ENCODE measurements around the gene TMEM86B. TPM values are rescaled to one million over a fixed set of nuclear protein-coding genes. Genes with fewer than 3 reads are reported as not detected.

Gene TMEM86B, protein sequence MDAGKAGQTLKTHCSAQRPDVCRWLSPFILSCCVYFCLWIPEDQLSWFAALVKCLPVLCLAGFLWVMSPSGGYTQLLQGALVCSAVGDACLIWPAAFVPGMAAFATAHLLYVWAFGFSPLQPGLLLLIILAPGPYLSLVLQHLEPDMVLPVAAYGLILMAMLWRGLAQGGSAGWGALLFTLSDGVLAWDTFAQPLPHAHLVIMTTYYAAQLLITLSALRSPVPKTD
- total RNA-seq (1.7 TPM), polyA plus RNA-seq (39.7 TPM)
- long read RNA-seq, donor 1, partial matches to known transcripts: 0 of 2 reads
- long read RNA-seq, donor 1, other reads (novel, unspliced or antisense): 0 of 2 reads
- long read RNA-seq, donor 2, transcript TMEM86B-203 (2 exons, 1,508 nt): major isoform, 9 of 11 reads
- long read RNA-seq, donor 2, partial matches to known transcripts: 0 of 11 reads
- long read RNA-seq, donor 2, other reads (novel, unspliced or antisense): 0 of 11 reads
- long read RNA-seq, donor 3, transcript TMEM86B-203 (2 exons, 1,508 nt): major isoform, 5 of 6 reads
- long read RNA-seq, donor 3, partial matches to known transcripts: 0 of 6 reads
- long read RNA-seq, donor 3, other reads (novel, unspliced or antisense): 0 of 6 reads
- long read RNA-seq, donor 4, partial matches to known transcripts: 0 of 3 reads
- long read RNA-seq, donor 4, other reads (novel, unspliced or antisense): 0 of 3 reads
- long read RNA-seq, donor 5, transcript TMEM86B-202 (1 exons, 2,034 nt): major isoform, 5 of 9 reads
- long read RNA-seq, donor 5, partial matches to known transcripts: 0 of 9 reads
- long read RNA-seq, donor 5, other reads (novel, unspliced or antisense): 0 of 9 reads
- long read RNA-seq, donor 6: 0 reads
- long read RNA-seq, donor 7, partial matches to known transcripts: 0 of 3 reads
- long read RNA-seq, donor 7, other reads (novel, unspliced or antisense): 0 of 3 reads
- long read RNA-seq, donor 8, partial matches to known transcripts: 0 of 1 reads
- long read RNA-seq, donor 8, other reads (novel, unspliced or antisense): 0 of 1 reads
- long read RNA-seq, donor 9, partial matches to known transcripts: 0 of 3 reads
- long read RNA-seq, donor 9, other reads (novel, unspliced or antisense): 0 of 3 reads
- long read RNA-seq, donor 10, partial matches to known transcripts: 0 of 1 reads
- long read RNA-seq, donor 10, other reads (novel, unspliced or antisense): 0 of 1 reads

DNA sequence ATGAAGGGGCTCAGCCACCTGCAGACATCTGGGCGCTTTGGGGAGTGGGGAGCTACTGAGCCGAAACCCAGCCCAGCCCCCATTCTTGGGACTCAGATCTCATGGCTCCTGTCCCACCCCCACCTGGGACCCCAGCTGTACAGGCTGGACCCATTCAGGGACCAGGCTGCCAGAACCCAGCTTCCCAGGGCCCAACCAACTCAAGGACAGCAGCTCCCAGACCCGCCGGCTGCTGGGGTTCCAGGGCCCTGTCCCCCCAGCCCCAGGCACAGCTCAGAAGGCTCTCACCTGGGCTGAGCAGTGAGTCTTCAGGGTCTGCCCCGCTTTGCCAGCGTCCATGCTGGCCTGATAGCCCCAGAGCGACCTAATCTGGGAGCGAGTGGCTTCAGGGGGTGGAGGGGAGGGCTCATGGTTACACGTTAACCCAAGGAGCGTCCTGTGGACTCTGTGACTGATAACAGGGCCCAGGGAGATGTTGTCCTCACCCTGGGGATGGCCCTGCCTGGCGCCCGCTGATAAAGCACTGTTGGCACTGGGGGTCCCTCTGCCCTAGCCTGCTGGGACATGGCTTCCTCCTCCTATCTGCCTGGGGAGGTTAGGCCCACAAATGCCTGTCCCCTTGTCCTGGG lies at the start of gene TMEM86B:
Gene TMEM86B, minus strand, starts transcription at position 361 of the 629 bp plus-strand sequence. Its CDS starts 22 bp downstream, at position 339.
- Histone ChIP-seq H3K27ac (ENCODE audit: low read depth in 1 of 2, low read length in 1 of 2) (no peak within 1 kb of the TSS), H3K4me3 (ENCODE audit: low read length in 2 of 2) (no peak within 1 kb of the TSS), H3K4me1 (ENCODE audit: control insufficient read depth in 2 of 2, insufficient read depth in 2 of 2, low read length in 2 of 2) (no peaks in the 10 kb centered on the region), H3K9me3 (ENCODE audit: control insufficient read depth in 2 of 2, insufficient read depth in 1 of 2, low read length in 1 of 2) (no peaks in the 10 kb centered on the region), H3K27me3 (ENCODE audit: control insufficient read depth in 2 of 2, insufficient read depth in 1 of 2, low read length in 1 of 2) (no peaks in the 10 kb centered on the region), H3K36me3 (ENCODE audit: control insufficient read depth in 2 of 2, insufficient read depth in 2 of 2, low read length in 1 of 2) (peaks cover 74 to 77% of the 10 kb centered on the region in 2 donors)
- no peak for DNase-seq (ENCODE audit: low read depth in 6 of 9, low spot score in 9 of 9)
- 97% methylated on average over 12 of the region's 12 CpGs for WGBS

DNA sequence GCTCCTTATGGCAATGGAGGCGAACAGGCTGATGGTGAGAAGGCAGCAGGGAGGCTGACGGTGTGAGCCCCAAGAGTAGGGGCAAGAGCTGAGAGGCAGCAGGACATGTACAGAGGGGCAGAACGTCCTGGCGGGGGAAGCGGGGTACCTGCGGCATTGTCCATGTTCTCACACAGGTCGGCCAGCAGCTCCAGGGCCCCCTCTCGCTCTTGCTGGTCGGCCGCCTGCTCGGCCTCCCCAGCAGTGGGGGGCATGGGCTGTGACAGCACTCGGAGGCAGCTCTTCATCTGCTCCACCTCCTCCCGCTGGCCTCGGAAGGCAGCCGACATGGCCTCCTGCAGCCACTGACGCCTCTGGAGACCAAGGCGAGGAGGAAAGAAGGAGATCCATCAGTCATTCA lies 48.9 kb upstream of the TMEM86B start:
- Histone ChIP-seq H3K4me3 (ENCODE audit: low read length in 2 of 2) (no peak overlapping the region), H3K9me3 (ENCODE audit: control insufficient read depth in 2 of 2, insufficient read depth in 1 of 2, low read length in 1 of 2) (no peaks in the 10 kb centered on the region), H3K27me3 (ENCODE audit: control insufficient read depth in 2 of 2, insufficient read depth in 1 of 2, low read length in 1 of 2) (no peaks in the 10 kb centered on the region), H3K4me1 (ENCODE audit: control insufficient read depth in 2 of 2, insufficient read depth in 2 of 2, low read length in 2 of 2) (peaks cover 7 to 16% of the 10 kb centered on the region in 2 donors), H3K27ac (ENCODE audit: low read depth in 1 of 2, low read length in 1 of 2) (no peak overlapping the region), H3K36me3 (ENCODE audit: control insufficient read depth in 2 of 2, insufficient read depth in 2 of 2, low read length in 1 of 2) (peaks cover 16 to 30% of the 10 kb centered on the region in 2 donors)
- no peak for DNase-seq (ENCODE audit: low read depth in 6 of 9, low spot score in 9 of 9)
- 98% methylated on average over 17 of the region's 17 CpGs for WGBS

DNA sequence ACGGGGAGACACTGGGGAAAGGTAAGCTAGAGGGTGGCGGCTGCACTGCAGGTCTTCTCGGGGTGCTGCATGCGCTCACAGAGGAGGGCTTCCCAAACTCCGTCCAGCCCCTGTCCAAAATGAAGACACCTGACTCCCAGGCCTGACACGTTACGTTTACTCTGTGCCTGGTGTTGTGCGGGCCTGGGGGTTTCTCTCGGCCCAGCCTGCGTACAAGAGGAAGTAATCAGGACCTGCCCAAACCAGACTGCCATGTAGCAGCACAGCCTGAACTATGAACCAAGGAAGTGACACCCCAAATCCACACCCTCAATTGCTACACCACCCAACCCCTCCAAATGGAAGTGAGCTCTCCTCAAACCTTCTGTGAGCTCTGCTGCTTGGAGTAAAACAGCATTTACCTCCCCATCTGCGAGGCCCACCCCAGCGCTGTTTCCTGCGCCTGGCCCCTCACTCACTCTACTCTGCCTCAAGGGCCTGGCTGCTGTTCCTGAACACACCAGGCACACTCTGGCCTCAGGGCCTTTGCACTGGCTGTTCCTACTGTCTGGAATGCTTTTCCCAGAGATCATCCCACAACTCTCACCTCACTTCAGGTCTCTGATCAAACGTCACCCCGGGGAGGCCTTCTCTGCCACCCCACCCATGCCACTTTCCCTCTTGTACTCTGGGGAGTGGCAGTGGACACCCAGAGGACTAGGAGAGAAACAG lies 48.3 kb upstream of the TMEM86B start:
- Histone ChIP-seq H3K27ac (ENCODE audit: low read depth in 1 of 2, low read length in 1 of 2) (peak overlapping the region; percentile 38 to 43), H3K9me3 (ENCODE audit: control insufficient read depth in 2 of 2, insufficient read depth in 1 of 2, low read length in 1 of 2) (no peaks in the 10 kb centered on the region), H3K4me3 (ENCODE audit: low read length in 2 of 2) (no peak overlapping the region), H3K36me3 (ENCODE audit: control insufficient read depth in 2 of 2, insufficient read depth in 2 of 2, low read length in 1 of 2) (peaks cover 16 to 36% of the 10 kb centered on the region in 2 donors), H3K27me3 (ENCODE audit: control insufficient read depth in 2 of 2, insufficient read depth in 1 of 2, low read length in 1 of 2) (no peaks in the 10 kb centered on the region), H3K4me1 (ENCODE audit: control insufficient read depth in 2 of 2, insufficient read depth in 2 of 2, low read length in 2 of 2) (peaks cover 7 to 16% of the 10 kb centered on the region in 2 donors)
- DNase-seq (ENCODE audit: low read depth in 6 of 9, low spot score in 9 of 9): no peak
- 93% methylated on average over 15 of the region's 15 CpGs for WGBS

DNA sequence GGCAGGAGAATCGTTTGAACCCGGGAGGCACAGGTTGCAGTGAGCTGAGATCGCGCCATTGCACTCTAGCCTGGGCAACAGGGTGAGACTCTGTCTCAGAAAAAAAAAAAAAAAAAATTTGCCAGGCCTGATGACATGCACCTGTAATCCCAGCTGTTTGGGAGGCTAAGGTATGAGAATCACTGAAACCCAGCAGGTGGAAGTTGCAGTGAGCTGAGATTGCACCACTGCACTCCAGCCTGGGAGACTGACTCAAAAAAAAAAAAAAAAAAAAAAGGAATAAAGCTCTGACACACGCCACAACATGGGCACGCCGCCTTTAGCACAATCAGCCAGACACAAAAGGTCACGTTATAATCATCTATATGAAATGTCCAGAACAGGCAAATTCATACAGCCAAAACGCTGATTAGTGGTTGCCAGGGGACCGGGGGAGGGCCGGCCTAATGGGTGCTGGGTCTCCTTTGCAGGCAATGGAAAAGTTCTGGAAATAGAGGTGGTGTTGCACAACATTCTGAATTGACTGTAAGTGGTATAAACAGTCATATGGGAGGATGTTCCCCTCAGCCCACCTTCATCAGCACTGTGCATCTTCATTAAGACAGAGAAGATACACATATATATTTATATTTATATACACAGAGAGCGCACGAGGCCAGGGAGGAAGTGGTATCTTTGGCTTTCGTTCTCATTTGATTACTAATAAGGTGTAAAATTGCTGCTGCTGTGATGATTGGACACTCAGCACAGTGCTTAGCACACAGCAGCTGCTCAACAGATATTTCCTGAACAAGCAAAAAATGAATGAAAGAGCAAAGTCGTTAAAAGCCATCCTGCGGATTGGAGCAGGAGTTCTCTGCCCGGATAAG lies 47.5 kb upstream of the TMEM86B start:
- Histone ChIP-seq H3K4me3 (ENCODE audit: low read length in 2 of 2) (no peak overlapping the region), H3K27me3 (ENCODE audit: control insufficient read depth in 2 of 2, insufficient read depth in 1 of 2, low read length in 1 of 2) (no peaks in the 10 kb centered on the region), H3K27ac (ENCODE audit: low read depth in 1 of 2, low read length in 1 of 2) (peak overlapping the region in 1 of 2 donors; percentile 43), H3K4me1 (ENCODE audit: control insufficient read depth in 2 of 2, insufficient read depth in 2 of 2, low read length in 2 of 2) (peaks cover 7 to 16% of the 10 kb centered on the region in 2 donors), H3K36me3 (ENCODE audit: control insufficient read depth in 2 of 2, insufficient read depth in 2 of 2, low read length in 1 of 2) (peaks cover 16 to 36% of the 10 kb centered on the region in 2 donors), H3K9me3 (ENCODE audit: control insufficient read depth in 2 of 2, insufficient read depth in 1 of 2, low read length in 1 of 2) (no peaks in the 10 kb centered on the region)
- 91% methylated on average over 17 of the region's 17 CpGs for WGBS
- DNase-seq (ENCODE audit: low read depth in 6 of 9, low spot score in 9 of 9): no peak

DNA sequence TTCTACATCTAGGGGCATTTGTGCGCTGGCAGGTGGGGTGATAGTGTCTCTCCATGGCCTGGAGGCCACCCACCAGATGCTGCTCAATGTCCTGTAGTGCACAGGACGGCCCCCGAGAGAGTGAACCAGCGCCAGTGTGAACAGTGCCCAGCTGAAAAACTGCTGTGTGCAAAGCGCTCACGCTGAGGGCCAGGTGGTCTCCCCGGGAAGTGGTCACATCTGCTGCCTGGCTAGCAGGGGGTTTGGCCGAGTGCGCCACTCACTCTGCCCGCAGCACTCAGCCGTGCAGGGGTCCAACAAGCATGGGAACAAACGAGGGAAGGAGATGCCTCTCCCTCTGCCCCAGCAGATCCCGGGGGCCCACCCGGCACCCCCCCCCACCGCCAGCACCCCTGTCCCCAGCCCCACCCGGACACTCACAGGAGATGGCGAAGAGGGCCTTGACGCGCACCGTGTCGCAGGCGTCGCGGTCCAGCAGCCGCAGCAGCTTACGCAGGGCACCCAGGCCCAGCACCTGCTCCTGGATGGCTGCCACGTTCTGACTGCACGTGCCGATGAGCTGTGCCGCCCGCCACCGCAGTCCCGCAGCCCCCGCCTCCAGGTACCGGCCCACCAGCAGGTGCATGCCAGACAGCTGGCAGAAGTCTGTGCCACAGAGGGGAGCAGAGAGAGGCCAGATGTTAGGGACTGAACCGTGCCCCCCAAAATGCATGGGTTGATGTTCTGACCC lies 45.6 kb upstream of the TMEM86B start:
- Histone ChIP-seq H3K27ac (ENCODE audit: low read depth in 1 of 2, low read length in 1 of 2) (no peak overlapping the region), H3K36me3 (ENCODE audit: control insufficient read depth in 2 of 2, insufficient read depth in 2 of 2, low read length in 1 of 2) (peaks cover 16 to 36% of the 10 kb centered on the region in 2 donors), H3K4me3 (ENCODE audit: low read length in 2 of 2) (no peak overlapping the region), H3K4me1 (ENCODE audit: control insufficient read depth in 2 of 2, insufficient read depth in 2 of 2, low read length in 2 of 2) (peaks cover 3 to 4% of the 10 kb centered on the region in 2 donors), H3K27me3 (ENCODE audit: control insufficient read depth in 2 of 2, insufficient read depth in 1 of 2, low read length in 1 of 2) (no peaks in the 10 kb centered on the region), H3K9me3 (ENCODE audit: control insufficient read depth in 2 of 2, insufficient read depth in 1 of 2, low read length in 1 of 2) (no peaks in the 10 kb centered on the region)
- DNase-seq (ENCODE audit: low read depth in 6 of 9, low spot score in 9 of 9): no peak
- WGBS: 98% methylated on average over 36 of the region's 36 CpGs

DNA sequence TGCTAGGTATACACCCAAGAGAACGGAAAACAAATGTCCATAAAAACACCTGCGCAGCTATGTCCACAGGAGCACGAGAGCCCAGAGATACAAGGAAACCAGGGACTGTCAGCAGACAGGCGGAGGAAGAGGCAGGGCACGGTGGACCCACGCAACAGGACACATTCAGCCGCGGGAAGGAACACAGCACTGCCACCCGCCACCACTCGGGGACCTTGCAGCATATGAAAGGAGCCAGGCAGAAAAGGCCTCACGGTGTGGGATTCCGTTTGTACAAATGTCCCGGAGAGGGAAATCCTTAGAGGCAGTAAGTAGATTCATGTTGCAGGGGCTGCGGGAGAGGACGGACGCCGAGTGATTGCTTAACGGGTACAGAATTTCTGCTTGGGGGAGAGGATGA lies 43.6 kb upstream of the TMEM86B start:
- H3K4me1 ChIP-seq (ENCODE audit: control insufficient read depth in 2 of 2, insufficient read depth in 2 of 2, low read length in 2 of 2): no peaks in the 10 kb centered on the region
- H3K36me3 ChIP-seq (ENCODE audit: control insufficient read depth in 2 of 2, insufficient read depth in 2 of 2, low read length in 1 of 2): peaks cover 10 to 31% of the 10 kb centered on the region in 2 donors
- 98% methylated on average over 18 of the region's 18 CpGs for WGBS
- H3K9me3 ChIP-seq (ENCODE audit: control insufficient read depth in 2 of 2, insufficient read depth in 1 of 2, low read length in 1 of 2): no peaks in the 10 kb centered on the region
- H3K27ac ChIP-seq (ENCODE audit: low read depth in 1 of 2, low read length in 1 of 2): no peak overlapping the region
- H3K27me3 ChIP-seq (ENCODE audit: control insufficient read depth in 2 of 2, insufficient read depth in 1 of 2, low read length in 1 of 2): no peaks in the 10 kb centered on the region
- DNase-seq (ENCODE audit: low read depth in 6 of 9, low spot score in 9 of 9): no peak
- H3K4me3 ChIP-seq (ENCODE audit: low read length in 2 of 2): no peak overlapping the region

DNA sequence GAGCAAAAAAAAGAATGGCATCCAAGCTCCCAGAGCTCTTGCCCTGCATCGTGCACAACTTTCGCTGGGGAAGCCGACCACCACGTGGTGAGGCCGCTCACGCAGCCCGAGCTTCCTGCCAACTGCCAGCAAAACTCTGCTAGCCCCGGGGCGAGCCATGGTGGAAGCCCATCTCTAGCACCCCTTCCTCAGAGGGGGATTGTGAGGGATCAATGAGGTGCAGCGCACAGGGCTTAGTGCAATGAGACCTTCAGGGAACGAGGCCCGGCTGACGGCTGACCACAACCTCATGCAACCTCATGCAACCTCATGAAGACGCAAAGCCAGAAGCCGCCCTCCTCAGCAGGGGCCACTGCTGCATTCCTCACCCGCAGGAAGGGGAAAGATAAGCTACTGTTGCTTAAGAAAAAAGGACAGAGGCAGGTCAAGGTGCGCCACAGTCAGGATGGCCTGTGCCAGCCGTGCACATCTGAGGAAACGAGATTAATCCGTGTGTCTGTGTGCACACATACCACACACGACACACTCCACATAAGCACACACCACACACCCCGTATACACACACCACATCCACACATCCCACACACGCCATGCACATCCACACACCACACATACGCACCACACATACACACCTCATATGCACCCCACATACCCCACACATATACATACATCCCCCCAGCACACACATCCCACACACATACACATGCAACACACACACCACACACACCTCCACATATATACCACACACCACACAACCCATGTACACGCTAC lies 41.8 kb upstream of the TMEM86B start:
- H3K36me3 ChIP-seq (ENCODE audit: control insufficient read depth in 2 of 2, insufficient read depth in 2 of 2, low read length in 1 of 2): peaks cover 10 to 29% of the 10 kb centered on the region in 2 donors
- 98% methylated on average over 25 of the region's 25 CpGs for WGBS
- no peak overlapping the region for H3K4me3 ChIP-seq (ENCODE audit: low read length in 2 of 2)
- H3K4me1 ChIP-seq (ENCODE audit: control insufficient read depth in 2 of 2, insufficient read depth in 2 of 2, low read length in 2 of 2): no peaks in the 10 kb centered on the region
- no peak for DNase-seq (ENCODE audit: low read depth in 6 of 9, low spot score in 9 of 9)
- H3K27me3 ChIP-seq (ENCODE audit: control insufficient read depth in 2 of 2, insufficient read depth in 1 of 2, low read length in 1 of 2): no peaks in the 10 kb centered on the region
- H3K27ac ChIP-seq (ENCODE audit: low read depth in 1 of 2, low read length in 1 of 2): no peak overlapping the region
- no peaks in the 10 kb centered on the region for H3K9me3 ChIP-seq (ENCODE audit: control insufficient read depth in 2 of 2, insufficient read depth in 1 of 2, low read length in 1 of 2)

Measured in thymus (tissue), 14 donors.